Measurements from ENCODE around the gene GMPR. TPM values are rescaled to one million over a fixed set of nuclear protein-coding genes. Genes with fewer than 3 reads are reported as not detected.
"Not testable (repeated sequence)": the region's sequence is repeated elsewhere in the genome, so short reads cannot be mapped to it uniquely, and the experiment has no call there.

Gene GMPR
- polyA plus RNA-seq, 5 donors, result 3.6 to 8.6 (median 6.5) TPM

DNA sequence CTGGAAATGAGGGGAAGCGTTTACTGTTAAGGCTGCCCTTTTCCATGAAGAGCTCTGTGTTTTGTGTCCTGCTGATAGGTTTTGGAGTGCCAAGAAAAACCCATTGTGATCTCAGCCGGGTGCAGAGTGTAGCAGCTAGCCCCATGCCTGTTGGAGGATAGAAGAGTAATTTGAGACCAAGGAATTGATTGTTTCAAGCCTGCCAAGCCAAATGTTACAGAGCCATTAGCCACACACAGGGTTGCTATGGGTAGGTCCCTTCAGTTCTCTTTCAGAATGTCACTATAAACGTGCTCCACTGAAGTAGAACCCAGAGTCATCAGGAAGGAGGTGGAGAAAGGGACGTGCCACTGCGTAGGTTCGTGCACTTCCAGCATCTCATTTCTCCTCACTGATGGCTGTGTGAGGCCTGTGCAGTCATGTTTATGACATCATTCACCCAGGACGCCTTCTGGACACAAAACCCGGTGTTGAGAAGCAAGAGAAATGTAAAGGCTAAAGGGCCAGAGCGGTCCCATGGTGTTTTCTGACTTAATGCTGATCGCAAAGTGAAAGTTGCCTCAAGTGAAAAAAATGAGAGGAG lies 6.6 kb downstream of the GMPR start:
- DNase-seq, result no peak

DNA sequence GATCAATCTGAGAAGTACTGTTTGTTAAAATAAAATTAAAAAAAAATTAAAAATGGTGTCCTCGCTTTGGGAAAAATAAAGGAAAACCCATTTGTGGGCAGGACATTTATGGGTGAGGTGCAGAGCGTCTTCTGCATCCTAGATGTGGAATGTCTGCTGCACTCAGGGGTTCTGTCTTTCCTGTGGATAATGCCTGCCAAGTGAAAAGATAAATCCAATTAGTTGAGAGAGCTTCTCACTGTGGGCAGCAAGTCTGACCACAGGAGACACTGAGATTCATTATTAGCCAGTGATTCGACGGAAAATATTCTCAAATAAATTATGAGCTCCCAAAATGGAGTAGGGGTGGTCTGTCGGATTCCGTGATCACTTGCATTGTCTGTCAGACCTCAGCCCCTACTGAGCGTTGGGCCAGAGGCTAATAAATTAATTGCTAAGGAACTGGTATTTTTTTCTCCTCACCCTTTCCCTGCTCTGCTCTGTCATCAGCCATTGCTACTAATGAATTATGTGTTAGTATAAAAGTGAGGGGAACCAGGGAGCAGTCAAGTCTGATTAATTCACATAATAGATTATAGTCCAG lies 10.0 kb downstream of the GMPR start:
- no peak for DNase-seq

DNA sequence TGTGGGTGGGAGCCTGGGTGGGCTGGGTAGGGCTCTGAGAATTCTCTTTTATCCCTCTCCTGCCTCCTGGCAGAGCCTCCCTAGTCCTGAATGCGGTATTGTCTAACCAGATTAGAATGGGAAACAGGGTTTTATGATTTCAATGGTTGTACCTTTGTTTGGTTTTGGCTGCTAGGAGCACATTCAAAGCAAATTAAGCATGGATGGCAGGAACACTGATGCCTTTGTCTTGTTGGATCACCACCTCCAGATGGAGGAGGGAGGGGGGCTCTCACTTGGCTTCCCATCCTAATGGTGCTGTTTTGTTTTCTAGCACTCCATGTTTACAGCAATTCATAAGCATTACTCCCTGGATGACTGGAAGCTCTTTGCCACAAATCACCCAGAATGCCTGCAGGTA lies 11.6 kb downstream of the GMPR start:
- DNase-seq, result no peak

DNA sequence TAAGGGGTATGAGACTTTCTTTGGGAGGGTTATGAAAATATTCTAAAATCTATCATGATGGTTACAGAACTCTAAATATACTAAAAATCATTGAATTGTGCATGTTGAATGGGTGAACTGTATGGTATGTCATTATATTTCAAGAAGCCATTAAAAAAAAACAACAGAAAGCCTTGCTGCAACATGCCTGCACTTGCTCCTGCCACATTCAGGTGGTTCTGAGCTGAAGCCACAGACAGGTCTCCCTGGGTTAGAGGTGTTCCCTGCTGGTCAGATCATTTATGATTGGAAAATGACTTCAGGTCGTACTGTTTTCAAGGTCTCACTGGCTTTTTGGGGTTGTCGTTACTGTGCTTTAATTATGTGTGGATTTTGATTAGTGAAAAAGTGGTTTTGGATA lies 13.3 kb downstream of the GMPR start:
- no peak for DNase-seq

DNA sequence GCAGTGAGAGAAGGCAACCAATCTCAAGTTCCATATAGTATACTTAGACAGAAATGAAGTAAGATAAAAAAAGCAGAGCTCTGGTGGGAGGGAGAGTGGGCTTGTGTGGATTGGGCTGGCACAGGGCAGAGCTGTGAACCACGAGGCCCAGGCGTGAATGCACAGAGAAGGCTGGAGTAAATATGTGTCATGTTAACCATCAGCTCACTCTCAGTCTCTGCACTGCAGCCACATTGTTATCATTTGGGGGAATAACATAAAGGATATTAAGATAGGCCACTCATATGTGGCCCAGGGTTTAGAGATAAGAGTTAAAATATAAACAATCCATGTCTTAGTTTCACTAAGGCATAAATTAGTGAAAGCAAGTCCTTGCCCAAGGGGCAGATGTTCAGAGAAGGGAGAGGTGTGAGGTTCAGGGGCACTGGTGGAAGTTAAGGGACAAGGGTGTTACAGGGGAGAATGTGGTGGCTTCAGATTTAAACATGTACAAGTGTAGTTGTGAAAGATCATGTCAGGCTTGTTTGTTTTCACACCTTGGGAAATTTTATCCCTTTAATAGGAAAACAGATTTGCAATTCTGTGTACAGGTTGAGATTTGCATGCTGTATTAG lies 14.4 kb downstream of the GMPR start:
- no peak for DNase-seq

DNA sequence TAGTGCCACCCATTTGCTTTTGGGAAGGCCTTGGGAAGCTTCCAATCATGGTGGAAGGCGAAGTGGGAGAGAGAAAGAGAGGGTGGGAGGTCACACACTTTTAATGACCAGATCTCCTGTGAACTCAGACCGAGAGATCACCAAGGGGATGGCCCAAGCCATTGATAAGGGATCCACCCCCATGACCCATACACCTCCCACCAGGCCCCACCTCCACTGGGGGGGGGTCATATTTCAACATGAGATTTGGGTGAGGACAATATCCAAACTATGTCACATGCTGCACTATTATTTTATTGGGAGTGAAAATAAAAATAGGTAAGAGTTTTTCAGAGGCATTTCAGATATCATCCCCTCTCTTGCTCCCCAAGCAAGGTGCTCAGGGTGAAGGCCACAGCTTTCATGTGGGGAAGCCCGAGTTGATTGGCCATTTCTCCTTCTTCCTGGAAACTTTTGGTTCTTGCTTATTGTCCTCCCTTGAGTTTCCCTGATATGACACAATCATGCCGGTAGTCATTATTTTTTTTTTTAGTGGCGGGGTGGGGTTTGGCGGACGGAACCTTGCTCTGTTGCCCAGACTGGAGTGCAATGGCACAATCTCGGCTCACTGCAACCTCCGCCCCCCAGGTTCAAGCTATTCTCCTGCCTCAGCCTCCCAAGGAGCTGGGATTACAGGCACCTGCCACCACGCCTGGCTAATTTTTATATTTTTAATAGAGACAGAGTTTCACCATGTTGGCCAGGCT lies 15.2 kb downstream of the GMPR start:
- no peak for DNase-seq

DNA sequence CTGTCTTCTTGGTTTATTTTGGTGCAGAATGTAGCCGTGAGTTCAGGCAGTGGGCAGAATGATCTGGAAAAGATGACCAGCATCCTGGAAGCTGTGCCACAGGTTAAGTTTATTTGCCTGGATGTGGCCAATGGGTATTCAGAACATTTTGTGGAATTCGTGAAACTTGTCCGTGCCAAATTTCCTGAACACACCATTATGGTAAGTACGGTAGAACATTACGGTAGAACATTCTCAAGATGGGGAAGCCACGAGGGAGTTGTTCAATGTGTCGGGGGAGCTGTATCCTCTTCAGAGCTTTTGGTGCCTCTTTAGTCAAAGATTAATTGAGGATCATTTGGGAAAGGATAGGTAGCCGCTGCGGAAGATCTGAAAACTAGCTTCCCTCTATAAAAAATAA lies 16.1 kb downstream of the GMPR start:
- no peak for DNase-seq

DNA sequence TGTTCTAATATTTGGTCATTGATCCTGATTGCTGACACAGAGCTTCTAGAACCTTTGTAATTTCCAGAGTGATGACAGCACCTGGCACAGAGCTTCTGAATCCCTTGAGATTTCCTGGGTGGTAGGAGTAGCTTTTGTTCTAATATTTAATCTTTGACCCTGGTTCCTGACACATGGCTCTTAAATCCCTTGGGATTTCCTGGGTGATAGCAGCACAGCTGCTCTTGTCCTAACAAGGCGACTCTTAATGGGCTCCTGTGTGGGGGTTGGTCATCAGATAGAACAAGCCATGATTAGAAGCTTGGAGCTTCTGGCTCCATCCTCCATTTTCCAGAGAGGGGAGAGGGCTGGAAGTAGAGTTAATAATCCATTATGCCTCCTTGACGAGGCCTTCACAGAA lies 18.4 kb downstream of the GMPR start:
- no peak for DNase-seq

DNA sequence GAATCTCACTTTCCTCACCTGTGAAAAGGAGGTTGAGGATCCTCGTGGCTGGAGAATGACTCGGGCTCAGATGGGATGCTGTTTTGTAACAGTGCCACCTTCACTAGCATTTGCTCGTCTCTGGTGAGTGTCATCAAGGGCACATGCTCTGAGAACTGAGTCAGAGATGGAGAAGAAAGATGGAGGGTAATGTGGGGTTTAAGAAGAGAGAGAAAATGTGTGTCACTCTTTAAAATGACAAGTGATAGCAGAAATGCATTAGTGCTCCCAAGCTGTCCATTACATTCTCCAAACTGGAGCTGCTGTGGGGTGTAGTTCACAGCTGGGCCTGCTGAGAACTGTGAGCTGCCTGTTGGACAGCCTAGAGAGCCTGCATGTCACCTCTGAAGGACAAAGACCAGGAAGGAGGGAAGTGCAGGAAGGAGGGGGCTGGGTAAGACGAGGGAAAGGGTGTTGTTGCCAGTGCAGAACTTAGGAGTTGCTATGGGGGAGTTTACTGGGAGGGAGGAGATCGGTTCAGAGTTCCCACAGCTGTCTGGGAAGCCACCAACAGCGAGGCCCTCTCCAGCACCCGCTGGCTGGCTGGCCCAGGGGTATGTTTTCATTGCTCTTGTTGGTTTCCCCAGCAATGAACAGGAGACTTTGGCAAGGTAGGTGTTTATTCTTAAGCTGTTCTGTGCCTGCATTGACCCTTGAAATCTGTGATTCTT lies 19.8 kb downstream of the GMPR start:
- DNase-seq, result no peak

DNA sequence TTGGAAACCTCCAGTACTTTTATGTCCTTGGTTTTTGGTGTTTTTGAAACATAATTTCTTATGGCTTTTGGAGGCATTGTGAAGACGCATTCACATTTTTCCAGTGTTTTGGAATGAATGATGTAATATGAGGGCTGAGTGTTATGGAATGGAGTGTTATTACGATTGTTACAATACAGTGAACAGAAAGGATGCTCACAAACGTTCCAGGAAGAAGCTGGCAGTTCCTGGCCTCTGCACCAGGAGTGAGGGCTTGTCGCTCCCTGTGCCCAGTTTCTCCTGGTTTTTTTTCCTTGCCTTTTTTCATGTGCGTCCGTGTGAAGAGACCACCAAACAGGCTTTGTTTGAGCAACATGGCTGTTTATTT lies 20.3 kb downstream of the GMPR start:
- no peak for DNase-seq

DNA sequence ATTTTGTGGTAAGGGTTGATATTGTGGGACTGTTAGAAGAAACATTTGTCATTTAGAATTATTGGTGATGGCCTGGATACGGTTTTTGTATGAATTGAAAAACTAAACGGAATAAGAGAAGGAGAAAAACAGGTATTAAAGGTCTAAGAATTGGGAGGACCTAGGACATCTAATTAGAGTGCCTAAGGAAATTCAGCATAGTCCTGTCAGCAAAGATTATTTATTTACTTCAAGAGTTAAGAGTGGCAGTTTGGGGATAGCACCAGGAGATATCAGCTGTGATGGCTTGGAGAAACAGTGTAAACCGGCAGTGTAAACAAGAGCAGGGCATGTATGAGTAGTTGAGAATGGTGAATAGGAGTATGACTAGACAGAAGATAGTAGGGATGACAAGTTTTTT lies 21.2 kb downstream of the GMPR start:
- DNase-seq, result not testable (repeated sequence)

DNA sequence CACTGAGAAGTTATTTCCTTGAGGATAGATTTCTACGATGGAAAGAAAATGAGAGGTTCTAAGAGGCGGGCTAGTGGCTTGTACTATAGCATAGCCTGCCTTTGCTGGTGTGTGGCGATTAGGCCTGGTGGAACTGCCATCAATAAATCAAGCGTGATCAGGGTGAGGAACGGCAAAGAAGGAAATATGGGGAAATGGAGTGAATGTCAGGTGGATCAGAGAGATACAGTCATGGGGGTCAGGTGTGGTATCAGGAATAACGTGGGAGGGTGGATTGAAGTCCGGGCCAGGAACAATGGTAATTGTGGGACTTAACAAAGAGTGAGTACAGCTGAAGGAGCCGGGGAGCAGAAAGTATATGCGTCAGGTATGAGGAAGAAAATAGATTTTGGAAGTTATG lies 22.2 kb downstream of the GMPR start:
- DNase-seq, result not testable (repeated sequence)

DNA sequence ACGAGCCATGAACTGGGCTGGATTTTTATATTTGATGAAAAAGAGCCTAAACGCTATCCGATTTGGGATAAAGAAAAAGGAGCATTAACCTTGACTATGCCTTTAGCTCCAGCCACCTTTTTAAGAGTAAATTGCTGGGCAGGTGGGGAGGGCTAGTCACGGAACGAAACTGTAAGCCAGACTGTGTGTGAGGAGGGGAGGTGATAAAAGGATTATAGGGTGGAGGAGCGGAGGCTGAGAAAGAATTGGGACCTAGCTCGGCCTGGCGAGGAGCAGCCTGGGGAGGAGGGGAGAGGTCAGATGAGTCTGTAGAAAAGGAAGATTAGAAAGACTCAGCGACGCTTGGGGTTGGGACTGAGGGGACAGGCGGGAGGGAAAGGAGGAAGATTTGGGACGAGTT lies 24.4 kb downstream of the GMPR start:
- DNase-seq, result not testable (repeated sequence)

DNA sequence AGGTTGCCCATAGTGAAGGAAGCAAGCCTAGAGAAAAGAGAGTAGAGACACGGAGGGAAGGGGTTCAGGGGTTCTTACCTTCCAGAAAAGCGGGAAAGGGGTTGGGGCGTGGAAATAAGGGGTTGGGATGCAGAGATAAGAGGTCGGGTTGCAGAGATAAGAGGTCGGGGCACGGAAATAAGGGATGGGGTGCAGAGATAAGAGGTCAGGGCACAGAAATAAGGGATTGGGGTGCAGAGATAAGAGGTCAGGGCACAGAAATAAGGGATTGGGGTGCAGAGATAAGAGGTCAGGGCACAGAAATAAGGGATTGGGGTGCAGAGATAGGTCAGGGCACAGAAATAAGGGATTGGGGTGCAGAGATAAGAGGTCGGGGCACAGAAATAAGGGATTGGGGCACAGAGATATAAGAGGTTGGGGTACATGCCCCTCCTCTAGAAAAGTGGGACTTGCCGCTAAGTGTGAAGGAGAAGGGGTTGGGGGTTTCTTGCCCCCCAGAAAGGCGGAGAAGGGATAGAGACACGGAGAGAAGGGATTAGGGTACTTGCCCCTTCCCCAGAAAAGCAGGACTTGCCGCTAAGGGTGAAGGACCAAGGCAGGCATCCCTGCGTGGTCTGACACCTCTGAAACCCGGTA lies 25.2 kb downstream of the GMPR start:
- DNase-seq, result not testable (repeated sequence)

DNA sequence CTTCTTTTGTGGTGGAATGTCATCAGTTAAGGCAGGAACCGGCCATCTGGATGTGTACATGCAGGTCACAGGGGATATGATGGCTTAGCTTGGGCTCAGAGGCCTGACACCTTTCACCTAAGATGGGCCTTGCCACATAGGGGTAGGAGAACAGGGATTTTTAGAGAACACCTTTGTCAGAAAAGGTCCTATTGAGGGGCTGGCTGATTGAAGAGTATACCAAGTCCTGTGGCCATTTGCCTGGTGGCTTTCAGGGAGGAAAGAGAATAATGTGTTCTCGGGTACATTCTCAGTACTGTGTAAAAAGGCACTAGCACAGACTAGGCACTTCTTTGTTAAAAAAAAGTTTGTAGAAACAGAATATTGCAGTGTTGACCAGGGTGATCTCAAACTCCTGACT lies 26.4 kb downstream of the GMPR start:
- no peak for DNase-seq

DNA sequence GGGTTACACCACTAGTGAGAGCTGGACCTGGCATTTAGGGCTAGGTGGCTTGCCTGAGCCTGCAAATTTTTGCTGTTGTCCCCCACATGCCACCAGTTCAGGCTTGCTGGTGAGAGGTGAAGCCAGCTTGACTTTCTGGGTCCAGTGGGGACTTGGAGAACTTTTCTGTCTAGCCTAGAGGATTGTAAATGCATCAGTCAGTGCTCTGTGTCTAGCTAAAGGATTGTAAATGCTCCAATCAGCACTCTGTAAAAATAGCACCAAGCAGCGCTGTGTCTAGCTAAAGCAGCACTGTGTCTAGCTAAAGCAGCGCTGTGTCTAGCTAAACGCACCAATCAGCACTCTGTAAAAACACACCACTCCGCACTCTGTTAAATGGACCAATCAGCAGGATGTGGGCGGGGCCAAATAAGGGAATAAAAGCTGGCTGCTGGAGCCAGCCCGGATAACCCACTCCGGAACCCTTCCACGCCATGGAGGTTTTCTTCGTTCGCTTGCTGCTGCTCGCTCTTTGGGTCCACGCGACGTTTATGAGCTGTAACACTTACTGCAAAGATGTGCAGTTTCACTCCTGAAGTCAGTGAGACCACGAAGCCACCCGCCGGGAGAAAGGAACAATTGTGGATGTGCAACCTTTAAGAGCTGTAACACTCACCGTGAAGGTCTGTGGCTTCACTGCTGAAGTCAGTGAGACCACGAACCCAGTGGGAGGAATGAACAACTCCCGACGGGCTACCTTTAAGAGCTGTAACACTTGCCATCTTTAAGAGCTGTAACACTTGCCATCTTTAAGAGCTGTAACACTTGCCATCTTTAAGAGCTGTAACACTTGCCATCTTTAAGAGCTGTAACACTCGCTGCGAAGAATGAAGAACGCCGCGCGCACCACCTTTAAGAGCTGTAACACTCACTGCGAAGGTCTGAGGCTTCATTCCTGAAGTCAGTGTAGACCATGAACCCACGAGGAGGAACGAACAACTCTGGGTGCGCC lies 27.3 kb downstream of the GMPR start:
- no peak for DNase-seq

DNA sequence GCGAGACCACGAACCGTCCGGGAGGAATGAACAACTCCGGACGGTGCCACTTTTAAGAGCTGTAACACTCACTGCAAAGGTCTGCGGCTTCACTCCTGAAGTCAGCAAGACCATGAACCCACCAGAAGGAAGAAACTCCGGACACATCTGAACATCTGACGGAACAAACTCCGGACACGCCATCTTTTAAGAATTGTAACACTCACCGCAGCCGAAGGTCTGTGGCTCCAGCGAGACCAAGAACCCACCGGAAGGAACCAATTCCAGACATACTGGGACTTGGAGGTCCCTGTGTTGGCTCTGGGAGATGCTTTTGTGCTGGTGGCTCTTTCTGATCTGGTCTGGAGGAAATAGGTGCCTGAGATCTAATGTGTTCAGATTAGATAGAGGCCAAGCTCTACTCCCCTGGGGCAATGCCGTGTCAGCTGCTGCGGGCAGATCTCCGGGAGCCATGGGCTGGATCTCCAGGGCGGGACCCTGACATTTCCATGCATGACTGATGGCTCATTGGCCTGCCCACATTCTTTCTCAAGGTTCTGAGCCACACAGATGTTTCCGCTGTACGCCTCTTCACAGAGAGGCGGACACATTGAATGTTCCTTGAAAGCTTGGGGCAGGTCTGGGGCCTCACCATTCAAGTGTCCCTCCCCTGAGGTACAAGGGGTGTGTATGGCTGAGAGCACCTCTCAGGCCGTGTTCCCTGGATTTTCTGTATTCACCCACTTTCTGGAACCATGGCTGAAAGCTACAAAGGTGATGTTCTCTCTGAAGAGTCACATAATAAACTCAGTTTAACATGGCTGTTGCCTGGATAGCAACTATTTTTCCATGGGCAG lies 29.3 kb downstream of the GMPR start:
- no peak for DNase-seq

DNA sequence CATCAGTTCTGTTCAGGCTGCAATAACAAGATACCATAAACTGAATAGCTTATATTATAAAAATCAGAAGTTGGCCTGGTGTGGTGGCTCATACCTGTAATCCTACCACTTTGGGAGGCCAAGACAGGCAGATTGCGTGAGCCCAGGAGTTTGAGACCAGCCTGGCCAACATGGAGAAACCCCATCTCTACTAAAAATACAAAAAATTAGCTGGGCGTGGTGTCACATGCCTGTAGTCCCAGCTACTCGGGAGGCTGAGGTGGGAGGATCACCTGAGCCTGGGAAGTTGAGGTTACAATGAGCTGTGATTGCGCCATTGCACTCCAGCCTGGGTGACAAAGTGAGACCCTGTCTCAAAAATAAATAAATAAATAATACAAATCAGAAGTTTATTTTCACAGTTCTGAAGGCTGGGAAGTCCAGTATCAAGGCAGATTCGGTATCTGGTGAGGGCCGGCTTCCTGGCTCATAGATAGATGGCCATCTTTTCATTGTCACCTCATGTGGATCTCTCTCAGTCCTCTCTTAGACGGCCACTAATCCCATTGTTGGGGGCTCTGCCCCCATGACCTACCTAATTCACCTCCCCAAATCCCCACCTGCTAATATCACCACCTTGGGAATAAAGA lies 31.2 kb downstream of the GMPR start:
- not testable (repeated sequence) for DNase-seq

DNA sequence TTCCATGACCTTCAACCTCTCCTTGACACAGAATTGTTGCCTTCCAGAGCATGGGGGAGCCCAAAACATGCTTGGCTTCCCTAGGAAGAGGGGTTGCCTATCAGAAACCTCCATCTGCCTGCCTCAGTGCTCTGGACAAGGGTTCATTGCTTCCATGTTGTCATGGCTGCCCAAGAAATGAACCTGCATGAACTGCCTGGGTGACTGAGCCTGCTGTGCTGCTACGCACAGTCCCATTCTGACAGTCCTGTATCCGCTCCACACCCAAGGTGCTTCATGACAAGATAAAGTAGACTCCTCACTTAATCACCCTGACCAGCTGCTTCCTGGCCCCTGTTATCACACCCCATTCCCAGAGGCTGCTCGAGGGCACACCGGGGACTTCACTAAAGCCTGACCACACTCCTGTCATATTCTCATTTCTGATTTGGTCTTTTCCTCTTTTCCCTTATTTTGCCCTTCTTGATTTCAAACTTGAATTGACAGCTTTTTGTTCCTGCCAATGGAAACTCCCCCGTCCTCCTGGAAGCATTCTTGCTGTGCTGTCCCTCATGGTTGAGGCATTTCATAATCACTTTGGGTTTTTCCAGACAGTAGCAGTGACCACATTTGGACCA lies 31.9 kb downstream of the GMPR start:
- no peak for DNase-seq
